GM19239 (cell line): ENCODE results near the gene KCTD16.

ENCODE experiments used
- DNase-seq: peaks from one replicate; pipeline ENCODE4 v3.0.0; 2011; ENCODE audit warnings: low spot score; ENCODE audit not compliant: insufficient read length
- FAIRE-seq: peaks from 2 replicates; lab custom pipeline; 2011; peaks lifted over from hg19 to GRCh38; lab: Jason Lieb, UNC

Gene KCTD16

GRCh38 chr5:144429405-144429804 is 258.7 kb downstream of the KCTD16 start:
- FAIRE-seq: no peak

GRCh38 chr5:144429905-144430304 is 259.2 kb downstream of the KCTD16 start:
- DNase-seq (no peak), FAIRE-seq (no peak)

More at GRCh38 chr5:144429405-144429804, 258.7 kb downstream of the KCTD16 start:
- no peak for DNase-seq

DNA sequence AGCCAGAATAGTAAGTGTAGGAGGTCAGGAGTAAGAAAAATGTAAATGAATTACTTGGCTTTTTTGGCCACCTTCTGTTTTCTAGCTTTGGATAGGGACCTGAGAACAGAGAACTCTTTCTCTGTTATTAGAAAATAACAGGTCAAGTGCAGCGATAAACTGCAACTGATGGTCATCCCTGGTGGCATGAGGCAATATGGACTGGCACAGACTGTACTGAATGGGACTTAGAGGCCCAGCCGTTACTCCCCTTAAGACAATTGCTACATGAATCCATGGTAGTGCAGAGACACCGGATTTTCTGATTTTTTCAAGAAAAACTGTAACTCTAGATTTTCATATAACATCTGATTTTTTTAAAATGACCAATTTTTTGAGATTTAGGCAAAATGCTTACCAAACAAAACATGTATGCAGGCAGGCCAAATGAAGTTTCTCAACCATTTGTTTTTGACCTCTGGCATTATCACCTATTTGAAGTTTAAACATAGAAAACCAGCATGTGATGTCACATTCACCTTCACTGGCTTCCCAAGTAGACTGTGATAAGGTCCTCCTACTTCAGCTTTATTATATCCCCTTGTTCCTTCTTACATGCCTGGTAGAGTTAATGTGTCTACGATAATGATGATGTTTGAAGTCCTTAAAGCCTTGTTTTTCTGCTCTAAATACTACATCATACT is 262.6 kb downstream of the KCTD16 start:
- DNase-seq: no peak
- FAIRE-seq: no peak

DNA sequence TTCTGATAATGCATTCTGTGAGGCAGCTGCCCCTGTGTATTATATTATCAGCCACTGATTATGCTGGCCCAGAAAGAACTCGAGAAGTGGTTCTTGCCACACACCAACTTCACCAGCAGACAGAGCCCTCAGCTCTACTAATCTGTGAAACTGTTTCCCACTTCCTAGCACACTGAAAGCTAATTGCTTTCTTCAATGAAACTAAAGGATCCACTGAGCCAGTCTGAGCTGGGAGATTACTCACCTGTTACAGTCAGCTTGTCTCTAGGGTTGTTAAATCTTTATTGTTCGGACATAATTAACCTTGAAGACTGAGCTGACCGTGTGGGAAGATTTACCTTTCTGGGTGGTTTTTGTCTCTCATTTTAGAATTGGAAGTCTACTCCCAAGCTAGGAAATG is 263.2 kb downstream of the KCTD16 start:
- DNase-seq (no peak), FAIRE-seq (no peak)

- DNase-seq (no peak), FAIRE-seq (no peak)
Measured at GRCh38 chr5:144436007-144436406, 265.3 kb downstream of the KCTD16 start.

DNA sequence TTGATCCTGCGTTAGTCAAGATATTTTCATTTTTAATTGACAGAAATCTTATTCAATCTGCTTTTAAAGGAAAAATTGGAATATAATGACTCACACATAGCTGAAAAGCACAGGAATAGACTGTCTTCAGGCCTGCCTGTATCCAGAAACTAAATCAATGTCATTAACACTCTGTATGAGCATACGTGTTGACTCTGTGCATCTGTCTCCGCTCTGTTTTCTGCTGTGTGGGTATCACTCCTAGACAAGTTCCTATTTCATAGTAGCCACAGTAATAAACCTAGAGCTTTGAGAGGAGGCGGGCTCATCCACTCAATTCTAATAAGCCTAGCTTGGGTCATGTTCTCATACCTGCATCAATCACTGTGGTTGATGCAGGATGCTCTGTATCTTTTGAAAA is 267.6 kb downstream of the KCTD16 start:
- FAIRE-seq: no peak
- DNase-seq: no peak

- no peak for FAIRE-seq
Measured at GRCh38 chr5:144448457-144448856, 277.8 kb downstream of the KCTD16 start.

GRCh38 chr5:144451187-144451973 is 280.7 kb downstream of the KCTD16 start:
- no peak for FAIRE-seq
- DNase-seq: no peak

More at GRCh38 chr5:144448457-144448856, 277.8 kb downstream of the KCTD16 start:
- no peak for DNase-seq

GRCh38 chr5:144453753-144454152 is 283.1 kb downstream of the KCTD16 start:
- FAIRE-seq: no peak
- no peak for DNase-seq

- DNase-seq (no peak), FAIRE-seq (no peak)
Measured at GRCh38 chr5:144457160-144457559, 286.5 kb downstream of the KCTD16 start.

DNA sequence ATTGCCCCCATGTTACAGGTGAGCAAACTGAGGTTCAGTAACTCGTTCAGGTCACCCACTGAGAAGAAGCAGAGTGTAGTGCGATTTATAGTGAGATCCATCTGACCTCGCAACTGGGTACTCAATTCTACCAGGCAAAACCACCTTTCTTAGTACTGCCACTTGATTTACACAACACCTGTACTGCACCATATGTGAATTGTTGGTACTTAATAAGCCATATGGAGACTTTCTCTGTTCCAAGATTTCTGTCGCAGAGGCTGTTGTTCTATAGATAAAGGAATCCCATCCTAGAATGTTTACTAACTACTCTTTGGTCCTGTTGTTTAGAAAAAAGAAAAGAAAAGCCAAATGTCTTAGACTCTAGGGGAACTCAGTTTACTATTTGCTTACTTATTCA is 287.5 kb downstream of the KCTD16 start:
- FAIRE-seq (no peak), DNase-seq (no peak)

DNA sequence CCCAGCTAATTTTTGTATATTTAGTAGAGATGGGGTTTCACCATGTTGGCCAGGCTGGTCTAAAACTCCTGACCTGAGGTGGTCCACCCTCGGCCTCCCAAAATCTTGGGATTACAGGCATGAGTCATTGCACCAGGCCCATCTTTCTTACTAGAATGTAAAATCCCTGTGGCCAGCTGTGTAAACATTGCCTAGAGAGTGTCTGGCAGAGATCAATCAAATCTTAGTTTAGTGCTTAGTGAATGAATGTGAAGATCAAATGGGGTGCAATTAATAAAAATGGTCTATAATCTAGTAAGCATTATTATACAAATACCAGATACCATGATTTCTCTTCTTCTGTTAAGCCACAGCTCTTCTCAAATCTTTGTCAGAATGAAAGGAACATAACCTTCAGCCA is 289.9 kb downstream of the KCTD16 start:
- no peak for FAIRE-seq

GRCh38 chr5:144462577-144462976 is 291.9 kb downstream of the KCTD16 start:
- FAIRE-seq: no peak

More for the DNA sequence above, 289.9 kb downstream of the KCTD16 start:
- no peak for DNase-seq

GRCh38 chr5:144463481-144464223 is 293.0 kb downstream of the KCTD16 start:
- FAIRE-seq (no peak), DNase-seq (no peak)

More at GRCh38 chr5:144462577-144462976, 291.9 kb downstream of the KCTD16 start:
- DNase-seq: no peak

- FAIRE-seq (no peak), DNase-seq (no peak)
Measured at GRCh38 chr5:144464306-144464705, 293.6 kb downstream of the KCTD16 start.

- FAIRE-seq (no peak), DNase-seq (no peak)
Measured at GRCh38 chr5:144465441-144465840, 294.8 kb downstream of the KCTD16 start.

- DNase-seq: no peak
Measured at GRCh38 chr5:144467792-144468191, 297.1 kb downstream of the KCTD16 start.

GRCh38 chr5:144468571-144468970 is 297.9 kb downstream of the KCTD16 start:
- no peak for DNase-seq
- FAIRE-seq: no peak

More at GRCh38 chr5:144467792-144468191, 297.1 kb downstream of the KCTD16 start:
- FAIRE-seq: no peak

- DNase-seq (no peak), FAIRE-seq (no peak)
Measured at GRCh38 chr5:144469106-144469505, 298.4 kb downstream of the KCTD16 start.

GRCh38 chr5:144472221-144472620 is 301.5 kb downstream of the KCTD16 start:
- DNase-seq: no peak
- FAIRE-seq: no peak

DNA sequence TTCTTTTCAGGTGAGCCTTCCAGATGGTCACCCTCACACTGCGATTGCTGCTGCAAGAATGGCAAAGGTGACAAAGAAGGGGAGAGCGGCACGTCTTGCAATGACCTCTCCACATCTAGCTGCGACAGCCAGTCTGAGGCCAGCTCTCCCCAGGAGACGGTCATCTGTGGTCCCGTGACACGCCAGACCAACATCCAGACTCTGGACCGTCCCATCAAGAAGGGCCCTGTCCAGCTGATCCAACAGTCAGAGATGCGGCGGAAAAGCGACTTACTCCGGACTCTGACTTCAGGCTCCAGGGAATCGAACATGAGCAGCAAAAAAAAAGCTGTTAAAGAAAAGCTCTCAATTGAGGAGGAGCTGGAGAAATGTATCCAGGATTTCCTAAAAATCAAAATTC is 303.0 kb downstream of the KCTD16 start:
- DNase-seq (no peak), FAIRE-seq (no peak)
